Activated naive CD8-positive, alpha-beta T cell treated with anti-CD3 and anti-CD28 coated beads, Interleukin-2, amount 50 U/mL, for 16 hours (primary cell): Measurements from ENCODE around the gene SORCS1.

Experiments
- DNase-seq: peaks from one replicate; pipeline ENCODE4 v3.0.0-alpha.2; 2020; ENCODE audit warnings: low read depth, low spot score

Gene SORCS1

DNA sequence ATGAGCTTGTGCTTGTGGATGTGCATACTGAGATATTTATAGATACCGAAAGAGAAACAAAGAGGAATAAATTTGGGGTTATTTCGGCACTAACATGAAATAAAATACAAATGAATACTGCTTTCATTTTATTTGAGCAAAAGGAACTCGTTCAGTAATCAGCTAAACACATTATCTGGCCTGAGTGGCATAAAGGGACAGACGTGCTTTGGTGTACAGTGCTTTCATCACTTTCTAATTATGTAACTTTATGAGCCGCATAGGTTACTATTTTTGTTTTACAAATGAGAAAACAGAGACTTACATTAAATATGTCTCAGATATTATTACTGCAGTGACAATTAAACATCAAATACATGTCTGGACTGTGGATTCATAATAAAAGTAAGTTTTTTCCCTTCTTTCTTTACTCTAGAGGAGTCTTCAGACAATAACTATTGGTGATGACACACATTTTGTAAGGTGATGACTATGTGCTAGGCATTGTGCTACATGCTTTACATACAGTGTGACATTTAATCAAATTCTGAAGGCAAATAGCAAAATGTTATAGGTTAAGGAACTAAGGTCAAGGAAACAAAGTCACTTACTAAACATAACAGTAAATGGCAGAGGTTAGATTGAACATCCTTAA lies 503.3 kb downstream of the SORCS1 start:
- DNase-seq = no peak

DNA sequence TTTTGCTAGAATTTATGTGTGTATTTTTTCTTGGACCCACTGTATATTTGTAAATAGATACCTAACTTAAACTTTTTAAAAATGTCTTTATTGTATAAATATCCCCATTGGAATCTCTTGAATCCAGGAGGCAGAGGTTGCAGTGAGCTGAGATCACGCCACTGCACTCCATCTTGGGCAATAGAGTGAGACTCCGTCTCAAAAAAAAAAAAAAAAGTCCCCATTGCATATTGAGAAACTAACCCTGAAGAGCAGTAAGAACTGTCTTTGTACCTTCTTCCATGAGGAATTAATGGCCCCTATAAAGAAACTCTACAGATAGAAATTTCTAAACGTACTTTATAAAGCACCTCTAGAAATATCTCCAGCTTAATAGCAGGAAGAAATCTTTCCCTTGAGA lies 504.0 kb downstream of the SORCS1 start:
- no peak for DNase-seq

DNA sequence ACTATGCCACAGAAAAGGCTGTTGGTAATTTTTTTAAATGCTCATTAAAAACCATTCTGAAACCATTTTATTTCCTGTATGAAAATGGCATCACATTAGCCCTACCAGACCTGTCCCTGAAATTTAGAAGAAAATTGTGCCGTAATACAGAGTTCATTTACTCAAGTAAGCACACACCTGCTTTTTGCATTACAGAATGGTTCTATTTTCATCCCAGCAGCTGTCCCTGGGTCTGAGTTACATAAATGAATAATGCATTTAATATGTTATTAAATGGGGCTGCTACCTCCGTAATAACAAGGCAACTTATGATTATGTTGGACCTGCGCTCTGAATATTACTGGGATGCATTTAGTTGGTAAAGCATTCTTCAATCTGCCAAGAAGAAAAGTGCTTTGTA lies 508.9 kb downstream of the SORCS1 start:
- DNase-seq = no peak

DNA sequence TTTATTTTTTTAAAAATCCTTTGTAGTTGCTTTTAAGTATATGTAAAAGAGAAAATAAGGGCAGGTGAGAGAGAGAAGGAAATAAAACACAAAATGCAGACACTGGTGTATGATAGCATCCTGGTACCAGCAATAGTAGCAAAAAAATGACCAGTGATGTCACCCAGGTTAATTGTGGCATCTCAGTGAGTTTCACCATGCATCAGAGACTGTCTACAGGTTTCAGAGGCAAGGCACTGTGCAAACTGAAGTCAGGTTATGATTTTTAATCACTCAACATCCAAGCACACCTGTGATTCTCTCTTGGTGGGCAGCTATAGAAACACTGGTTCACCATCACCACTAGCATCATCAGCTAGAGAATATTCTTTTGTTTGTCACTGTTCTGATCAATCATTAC lies 509.3 kb downstream of the SORCS1 start:
- DNase-seq = no peak

DNA sequence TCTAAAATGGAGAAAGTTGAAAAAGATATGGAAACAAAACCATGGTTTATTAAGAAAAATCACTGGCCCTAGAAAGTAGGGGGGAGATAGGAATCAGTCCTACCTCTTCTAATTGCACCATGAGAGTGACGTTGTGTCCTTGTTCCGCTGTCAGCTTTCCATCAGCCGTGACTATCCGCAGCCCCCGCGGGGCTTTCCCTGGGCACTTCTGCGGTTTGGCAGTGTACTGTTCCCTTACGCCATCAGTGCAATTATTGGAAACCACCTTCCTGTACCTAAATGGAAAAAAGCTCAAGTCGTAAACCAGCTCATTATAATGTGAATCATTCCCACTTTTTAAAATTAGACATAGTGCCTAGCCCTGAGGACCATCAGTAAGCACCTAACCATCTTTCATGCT lies 512.2 kb downstream of the SORCS1 start:
- no peak for DNase-seq

DNA sequence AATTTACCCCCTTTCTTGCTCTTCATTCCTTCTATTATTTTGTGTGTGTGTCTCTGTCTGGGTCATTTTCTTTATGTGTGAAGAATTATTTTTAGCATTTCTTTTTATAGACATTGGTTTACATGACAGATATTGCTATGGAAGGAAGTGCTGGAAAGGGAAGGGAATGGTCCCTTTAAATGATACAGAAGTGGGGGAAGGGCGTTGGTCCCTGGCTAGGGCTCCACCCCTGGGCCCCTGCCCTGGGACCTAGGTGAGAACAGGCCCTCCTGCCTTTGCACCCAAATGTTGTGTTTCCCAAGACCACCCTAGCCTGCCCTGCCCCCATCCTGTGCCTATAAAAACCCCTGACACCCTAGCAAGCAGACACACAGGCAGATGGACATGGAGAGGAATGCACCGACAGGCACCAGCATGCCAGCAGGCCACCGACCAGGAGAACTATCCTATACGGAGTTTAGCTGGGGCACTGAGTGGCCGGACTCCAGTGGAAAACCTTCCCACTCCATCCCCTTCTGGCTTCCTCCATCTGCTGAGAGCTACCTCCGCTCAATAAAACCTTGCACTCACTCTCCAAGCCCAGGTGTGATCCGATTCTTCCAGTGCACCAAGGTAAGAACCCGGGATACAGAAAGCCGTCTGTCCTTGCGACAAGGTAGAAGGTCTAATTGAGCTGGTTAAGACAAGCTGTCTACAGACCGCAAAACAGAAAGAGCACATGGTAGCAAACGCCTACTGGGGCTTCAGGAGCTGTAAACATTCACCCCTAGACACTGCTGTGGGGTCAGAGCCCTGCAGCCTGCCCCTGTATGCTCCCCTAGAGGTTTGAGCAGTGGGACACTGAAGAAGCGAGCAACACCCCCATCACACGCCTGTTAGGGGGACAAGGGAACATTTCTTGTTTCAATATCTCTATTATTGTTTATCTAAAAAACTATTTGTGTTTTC lies 515.7 kb downstream of the SORCS1 start:
- no peak for DNase-seq

DNA sequence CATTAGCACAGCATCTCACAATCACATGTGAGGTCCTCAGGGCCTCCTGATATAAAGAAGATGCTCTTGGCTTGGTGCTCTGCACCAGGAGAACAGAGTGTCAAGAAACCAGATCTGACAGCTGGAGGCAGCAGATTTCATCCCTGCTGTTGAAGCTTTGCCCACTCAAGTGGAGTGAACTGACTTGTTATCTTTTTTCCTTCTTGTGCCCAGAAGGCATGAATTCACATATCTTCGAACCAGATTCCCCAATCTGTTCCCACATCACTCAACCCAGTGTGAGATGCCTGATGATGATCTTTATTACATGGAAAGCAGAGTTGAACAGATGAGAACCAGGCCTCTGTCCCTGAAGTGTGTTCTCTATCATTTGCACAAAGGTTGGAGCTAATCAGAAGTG lies 521.0 kb downstream of the SORCS1 start:
- no peak for DNase-seq

DNA sequence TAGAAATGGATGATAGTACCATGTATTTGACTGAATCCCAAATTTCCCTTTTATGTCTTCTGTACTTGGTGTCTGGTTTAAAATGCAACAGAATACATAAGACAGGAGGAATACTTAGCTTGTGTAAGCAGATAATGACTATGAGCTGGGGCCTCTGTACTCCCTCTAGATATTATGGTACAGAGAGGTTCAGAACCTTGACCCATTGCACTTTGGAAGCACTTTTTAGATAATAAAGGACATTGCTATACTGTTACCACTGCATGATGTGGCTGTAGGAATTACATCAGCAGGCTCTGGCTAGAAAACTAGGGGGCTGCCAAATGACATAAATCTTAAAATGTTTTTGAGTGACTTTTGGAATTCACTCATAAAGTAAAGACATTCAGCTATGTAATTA lies 526.6 kb downstream of the SORCS1 start:
- DNase-seq = no peak

DNA sequence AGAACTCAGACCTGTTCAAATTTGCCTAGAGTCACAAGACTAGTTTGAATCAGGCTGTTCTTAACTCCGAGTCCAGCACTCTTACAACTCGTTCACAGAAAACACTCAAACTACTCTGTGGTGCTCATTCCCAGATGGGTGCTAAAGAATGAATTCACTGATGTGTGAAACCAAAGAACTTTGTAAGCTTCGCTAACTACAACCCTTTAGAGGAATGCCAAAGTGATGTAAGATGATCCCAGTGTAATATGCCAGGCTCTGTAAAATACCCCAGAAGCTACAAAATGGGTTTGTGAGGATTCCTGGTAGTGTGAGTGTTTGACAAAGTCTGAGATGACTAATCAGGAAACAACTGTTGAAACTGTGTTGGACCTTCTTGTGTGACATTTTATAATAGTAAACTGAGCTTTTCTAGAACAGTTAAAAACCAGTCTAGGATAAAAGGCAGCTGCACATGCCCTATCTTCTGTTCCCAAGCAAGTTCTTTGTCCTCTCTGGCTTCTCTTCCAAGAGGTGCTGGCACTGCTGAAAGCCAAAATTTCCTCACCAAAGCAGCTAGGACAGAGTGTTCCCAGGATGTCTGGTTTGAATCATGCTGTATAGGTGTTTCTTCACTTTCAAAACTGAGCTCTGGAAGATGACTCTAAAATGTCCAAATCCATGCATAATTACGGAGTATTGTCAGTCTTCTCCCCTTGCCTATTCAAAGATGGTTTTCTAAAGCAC lies 527.6 kb downstream of the SORCS1 start:
- DNase-seq = no peak

DNA sequence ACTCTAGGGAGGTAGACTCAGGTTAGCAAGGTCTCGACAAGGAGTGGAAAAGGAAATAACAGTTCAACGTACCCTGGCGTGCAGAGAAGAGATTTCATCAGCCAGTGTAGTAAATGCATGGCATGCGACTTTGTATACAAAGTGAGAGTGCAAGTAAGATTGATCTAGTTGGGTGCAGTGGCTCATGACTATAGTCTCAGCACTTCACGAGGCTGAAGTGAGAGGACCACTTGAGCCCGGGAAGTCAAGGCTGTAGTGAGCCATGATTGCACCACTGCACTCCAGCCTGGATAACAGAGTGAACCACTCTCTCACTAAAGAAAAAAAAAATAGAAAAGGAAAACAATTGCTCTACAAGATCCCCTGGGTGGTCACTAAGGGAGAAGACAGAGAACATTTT lies 528.6 kb downstream of the SORCS1 start:
- DNase-seq = no peak

DNA sequence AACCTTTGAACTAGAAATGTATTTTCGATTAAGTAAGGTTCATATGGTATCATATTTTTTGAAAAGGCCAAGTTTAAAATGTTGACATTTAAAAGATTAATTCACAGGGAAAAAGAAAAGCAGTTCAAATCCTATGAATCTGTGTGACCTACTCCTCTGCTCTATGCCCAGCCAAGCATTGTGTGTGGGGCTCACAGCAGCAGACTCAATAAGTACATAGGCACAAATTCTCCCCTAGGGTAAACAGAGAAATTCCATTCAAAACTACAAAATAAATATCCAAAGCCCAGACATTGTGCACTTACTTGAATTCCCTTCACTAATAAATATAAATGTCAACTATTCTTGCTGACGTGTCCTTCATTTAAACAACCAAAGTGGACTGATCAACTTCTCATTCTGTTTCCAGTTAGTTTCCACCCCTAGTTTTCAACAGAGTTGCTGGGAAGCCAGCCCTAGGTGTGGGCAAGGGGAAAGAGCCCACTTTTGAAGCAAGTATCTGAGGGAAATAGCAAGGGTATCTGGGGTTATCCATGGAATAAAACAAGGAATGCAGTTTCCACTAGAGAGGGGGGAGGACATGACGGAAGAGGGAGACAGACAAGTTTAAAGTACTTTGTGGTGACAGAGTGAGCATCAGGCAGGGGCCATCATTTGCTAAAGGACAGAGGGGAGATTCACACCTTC lies 533.3 kb downstream of the SORCS1 start:
- DNase-seq = no peak

DNA sequence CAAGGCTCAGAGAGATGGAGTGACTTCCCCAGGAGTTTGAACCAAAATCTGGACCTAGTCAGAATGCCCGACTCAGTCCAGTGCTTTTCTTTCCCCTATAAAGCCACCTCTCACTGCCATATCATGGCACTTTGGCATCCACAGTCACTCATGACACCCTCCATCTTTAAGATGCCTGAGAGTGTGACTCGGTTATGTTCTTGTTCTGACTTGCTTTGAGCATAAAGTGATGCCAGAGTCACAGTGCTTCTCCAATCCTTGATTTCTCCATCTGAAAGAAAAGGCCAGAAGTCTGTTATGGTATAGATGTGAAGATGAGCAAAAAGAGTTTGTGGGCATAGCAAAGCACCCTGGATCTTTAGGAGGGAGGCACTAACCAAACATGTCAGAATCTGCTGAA lies 538.1 kb downstream of the SORCS1 start:
- no peak for DNase-seq

DNA sequence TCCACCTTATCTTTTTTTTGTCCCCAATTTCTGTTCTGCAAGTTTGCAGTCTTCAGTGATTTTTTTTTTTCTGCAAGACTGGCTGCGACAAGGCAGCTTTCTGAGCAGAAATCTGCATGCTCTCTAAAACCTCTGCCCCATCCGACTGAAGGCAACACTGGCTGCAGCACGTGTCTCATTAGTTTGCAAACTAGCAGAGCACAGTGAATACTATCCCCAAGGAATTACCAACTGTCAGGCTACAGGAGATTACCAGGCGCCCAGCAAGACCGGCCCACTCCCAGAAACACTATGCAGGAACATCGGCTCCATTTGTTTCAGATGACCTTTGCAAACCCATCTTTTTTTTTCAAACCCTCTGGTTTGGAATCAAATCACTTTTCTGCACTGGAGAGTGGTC lies 538.8 kb downstream of the SORCS1 start:
- DNase-seq = no peak

DNA sequence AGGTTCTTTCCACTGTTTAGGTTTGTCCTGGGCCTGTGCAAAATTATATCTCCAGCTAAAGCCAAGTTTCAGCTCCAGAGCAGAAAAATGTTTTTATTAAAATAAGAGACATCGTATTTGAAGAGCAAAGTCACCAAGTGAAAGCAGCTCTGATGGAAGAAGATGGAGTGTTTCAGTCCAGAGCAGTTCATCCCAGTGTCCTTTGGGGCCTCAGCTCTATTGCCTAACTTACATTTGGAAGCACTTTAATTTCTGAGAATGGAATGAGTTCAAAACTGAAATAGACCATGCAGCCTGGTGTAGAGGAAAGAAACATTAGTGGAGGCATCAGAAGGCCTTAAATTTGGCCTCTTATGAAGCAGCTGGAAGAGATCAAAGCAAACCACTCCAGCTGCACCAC lies 545.2 kb downstream of the SORCS1 start:
- DNase-seq = no peak

DNA sequence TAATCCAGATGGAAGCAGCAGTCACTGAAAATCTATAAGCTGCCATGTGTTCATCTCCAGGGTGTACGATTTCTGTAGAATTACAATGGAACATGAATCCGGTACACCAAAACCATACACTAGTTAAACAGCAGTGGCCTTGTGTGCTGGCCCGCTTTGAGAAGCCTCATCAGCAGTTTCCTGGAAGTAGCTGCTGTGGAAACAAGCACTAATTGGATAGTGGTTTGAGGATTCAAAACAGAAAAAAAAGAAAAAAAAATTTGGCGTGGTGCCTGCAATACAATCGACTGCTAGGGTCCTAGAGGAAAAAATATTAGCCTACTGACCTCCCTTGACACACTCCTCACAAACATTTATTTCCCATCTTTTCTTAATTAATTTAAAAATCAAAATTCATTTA lies 545.9 kb downstream of the SORCS1 start:
- no peak for DNase-seq

DNA sequence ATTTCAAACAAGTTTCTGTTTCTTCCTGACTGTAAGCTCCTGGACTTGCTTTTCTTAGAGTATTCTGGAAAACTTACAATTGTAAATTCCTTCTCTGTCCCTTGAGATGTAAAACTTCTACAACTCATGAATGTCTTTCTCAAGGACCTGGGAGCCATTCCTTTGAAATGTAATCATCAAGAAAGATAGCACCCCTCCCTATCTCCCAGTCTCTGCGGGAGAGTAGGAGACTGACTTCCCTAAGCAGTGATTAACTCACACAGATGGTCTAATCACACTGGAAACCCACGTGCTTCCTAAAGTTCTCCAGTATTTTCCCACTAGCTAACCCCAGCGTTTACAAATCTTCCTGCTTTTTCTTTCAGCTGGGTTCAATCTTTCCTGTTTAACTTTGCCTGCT lies 549.4 kb downstream of the SORCS1 start:
- DNase-seq = no peak

DNA sequence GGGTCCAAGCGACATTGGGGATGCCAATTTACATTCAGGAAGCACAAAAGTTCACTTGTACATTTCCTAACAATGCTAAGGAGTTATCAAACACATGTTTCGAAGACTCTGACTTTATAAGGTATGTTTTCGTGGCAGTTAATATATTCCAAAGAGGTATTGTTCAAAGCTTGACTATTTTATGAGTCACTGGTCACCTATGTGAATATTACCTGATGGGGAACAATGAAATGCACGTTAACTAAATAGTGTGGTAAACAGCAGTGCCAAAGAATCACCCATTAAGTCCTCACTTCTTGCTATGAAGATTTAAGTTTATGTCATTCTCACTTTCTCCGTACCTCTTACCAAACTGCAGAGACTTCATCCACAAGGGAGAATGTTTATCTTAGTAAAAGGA lies 550.2 kb downstream of the SORCS1 start:
- no peak for DNase-seq

DNA sequence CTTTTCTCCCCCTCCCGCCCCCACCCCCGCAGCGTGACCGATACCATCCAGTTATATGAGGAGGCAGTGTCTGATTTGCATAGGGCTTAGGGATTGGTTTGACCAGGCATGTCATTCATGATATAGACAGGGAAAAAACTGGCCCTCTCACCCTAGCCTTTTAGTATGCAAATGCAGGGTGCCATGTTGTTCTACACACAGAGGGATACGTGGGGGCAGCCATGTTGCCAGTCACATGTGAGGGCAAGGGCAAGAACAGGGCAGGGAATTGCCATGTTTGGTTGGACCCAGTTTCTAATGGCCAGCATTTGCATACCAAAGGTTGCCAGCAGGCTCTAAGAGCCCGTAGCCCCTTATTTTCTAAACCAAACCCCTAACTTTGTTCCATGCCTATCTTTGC lies 552.1 kb downstream of the SORCS1 start:
- no peak for DNase-seq

DNA sequence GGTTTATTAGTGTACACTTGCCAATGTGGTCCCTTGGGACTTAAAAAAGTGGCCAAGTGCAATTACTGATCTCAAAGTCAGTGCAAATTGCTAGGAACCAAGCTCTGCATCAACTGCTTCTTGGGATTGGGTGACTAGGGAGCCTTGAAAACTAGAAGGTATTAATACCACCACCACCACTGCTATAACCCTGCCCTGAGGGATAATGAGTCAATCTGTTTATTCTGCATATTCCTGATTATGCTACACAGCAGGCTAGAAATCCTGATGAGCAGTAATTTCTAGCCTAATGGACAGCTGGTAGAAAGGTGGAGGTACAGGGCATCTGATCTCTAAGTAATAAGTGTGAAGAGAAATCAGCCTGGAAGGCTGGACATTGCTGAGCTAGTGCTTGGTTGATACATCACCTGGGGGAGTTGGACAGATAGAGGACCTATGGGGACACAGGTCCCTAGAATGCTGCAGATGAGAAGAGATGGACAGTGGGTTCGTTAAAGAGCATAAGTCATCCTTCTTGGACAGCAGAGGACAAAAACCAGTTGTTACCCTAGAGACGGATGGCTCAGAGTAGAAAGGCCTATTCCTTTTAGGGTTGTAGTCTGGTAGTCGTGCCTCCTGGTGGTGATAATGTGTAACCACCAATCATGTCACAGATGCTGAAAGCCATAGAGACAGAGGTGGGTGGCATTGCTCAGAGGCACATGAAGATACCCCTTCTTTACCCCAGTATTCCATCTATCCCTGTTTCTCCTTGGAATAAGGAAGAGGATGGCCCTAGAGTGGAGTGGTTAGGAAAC lies 554.8 kb downstream of the SORCS1 start:
- DNase-seq = no peak

DNA sequence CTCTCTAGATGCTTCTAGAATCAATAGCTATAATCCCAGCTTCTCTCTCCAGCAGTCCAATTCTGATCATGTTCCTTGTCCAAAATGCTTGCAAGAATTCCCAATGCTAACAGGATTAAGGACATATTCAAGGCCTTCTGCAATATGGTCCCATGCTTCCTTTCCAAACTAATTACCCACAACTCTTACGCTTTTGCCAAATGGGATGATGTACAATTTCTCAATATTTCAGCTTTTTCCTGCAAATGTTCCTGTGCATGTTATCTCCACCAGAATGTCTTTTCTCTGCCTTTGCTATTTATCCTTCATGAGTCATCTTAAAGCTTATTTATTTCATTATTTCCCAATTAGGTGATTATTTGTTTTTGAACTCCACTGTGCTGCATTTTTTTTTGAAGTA lies 556.4 kb downstream of the SORCS1 start:
- no peak for DNase-seq

DNA sequence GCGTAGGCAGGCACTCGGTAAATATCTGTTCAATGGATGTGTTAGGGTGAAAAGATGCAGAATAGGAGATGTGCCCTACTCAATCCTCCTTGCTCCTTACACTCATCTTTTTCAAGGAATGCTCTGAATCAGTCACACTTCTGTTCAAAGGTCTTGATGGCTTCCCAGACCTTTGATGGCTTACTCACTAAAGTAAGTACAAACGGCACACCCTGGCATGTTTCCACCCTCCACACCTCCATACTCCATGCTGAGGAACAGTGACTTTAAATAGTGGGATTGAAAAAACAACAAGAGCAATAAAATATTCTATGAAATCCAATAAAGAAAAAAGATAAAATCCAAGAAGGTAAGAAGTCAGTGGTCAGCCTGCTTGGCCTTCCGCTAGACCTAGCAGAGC lies 569.2 kb downstream of the SORCS1 start:
- DNase-seq = no peak
